Measurements from ENCODE around the gene TNFRSF1A. TPM values are rescaled to one million over a fixed set of nuclear protein-coding genes. Genes with fewer than 3 reads are reported as not detected.
A peak's percentile ranks its signal among the peaks of the same experiment; 100 is the strongest.

The TNFRSF1A gene
- total and polyA plus RNA-seq, 2 donors = 56.1 to 223 TPM

- H3K4me3 ChIP-seq (ENCODE audit: low read depth, low read length) = no peak overlapping the region
- no peaks in the 10 kb centered on the region for H3K4me1 ChIP-seq (ENCODE audit: insufficient read depth)
- WGBS = 89% methylated on average over 9 of the region's 9 CpGs
- no peaks in the 10 kb centered on the region for H3K36me3 ChIP-seq (ENCODE audit: insufficient read depth)
- no peak overlapping the region for H3K27ac ChIP-seq (ENCODE audit: low read depth)
- no peak for DNase-seq (ENCODE audit: extremely low spot score)
Measured at GRCh38 chr12:6369916-6370575, 28.2 kb upstream of the TNFRSF1A start.

GRCh38 chr12:6368906-6369525 is 27.1 kb upstream of the TNFRSF1A start:
- H3K4me1 ChIP-seq (ENCODE audit: insufficient read depth) = no peaks in the 10 kb centered on the region
- H3K4me3 ChIP-seq (ENCODE audit: low read depth, low read length) = no peak overlapping the region
- WGBS = 88% methylated on average over 9 of the region's 9 CpGs
- H3K36me3 ChIP-seq (ENCODE audit: insufficient read depth) = no peaks in the 10 kb centered on the region
- no peak overlapping the region for H3K27ac ChIP-seq (ENCODE audit: low read depth)
- DNase-seq (ENCODE audit: extremely low spot score) = no peak

- no peak for DNase-seq (ENCODE audit: extremely low spot score)
- H3K36me3 ChIP-seq (ENCODE audit: insufficient read depth) = no peaks in the 10 kb centered on the region
- no peaks in the 10 kb centered on the region for H3K4me1 ChIP-seq (ENCODE audit: insufficient read depth)
- no peak overlapping the region for H3K4me3 ChIP-seq (ENCODE audit: low read depth, low read length)
- WGBS = 74% methylated on average over 15 of the region's 15 CpGs
- H3K27ac ChIP-seq (ENCODE audit: low read depth) = no peak overlapping the region
Measured at GRCh38 chr12:6367969-6368892, 26.4 kb upstream of the TNFRSF1A start.

GRCh38 chr12:6367065-6367968 is 25.4 kb upstream of the TNFRSF1A start:
- DNase-seq (ENCODE audit: extremely low spot score) = no peak
- Histone ChIP-seq H3K4me3 (ENCODE audit: low read depth, low read length) (no peak overlapping the region), H3K36me3 (ENCODE audit: insufficient read depth) (no peaks in the 10 kb centered on the region), H3K27ac (ENCODE audit: low read depth) (no peak overlapping the region), H3K4me1 (ENCODE audit: insufficient read depth) (no peaks in the 10 kb centered on the region)
- WGBS = 55% methylated on average over 11 of the region's 11 CpGs

- no peak for DNase-seq (ENCODE audit: extremely low spot score)
- H3K4me1 ChIP-seq (ENCODE audit: insufficient read depth) = no peaks in the 10 kb centered on the region
- peak overlapping the region; percentile 97 for H3K27ac ChIP-seq (ENCODE audit: low read depth)
- H3K4me3 ChIP-seq (ENCODE audit: low read depth, low read length) = peak overlapping the region; percentile 47
- 36% methylated on average over 15 of the region's 15 CpGs for WGBS
- no peaks in the 10 kb centered on the region for H3K36me3 ChIP-seq (ENCODE audit: insufficient read depth)
Measured at GRCh38 chr12:6364044-6364374, 22.1 kb upstream of the TNFRSF1A start.

- Histone ChIP-seq H3K27ac (ENCODE audit: low read depth) (peak overlapping the region; percentile 97), H3K4me3 (ENCODE audit: low read depth, low read length) (peak overlapping the region; percentile 47), H3K4me1 (ENCODE audit: insufficient read depth) (no peaks in the 10 kb centered on the region), H3K36me3 (ENCODE audit: insufficient read depth) (no peaks in the 10 kb centered on the region)
- WGBS = 3% methylated on average over 59 of the region's 59 CpGs
- no peak for DNase-seq (ENCODE audit: extremely low spot score)
Measured at GRCh38 chr12:6363330-6364043, 21.6 kb upstream of the TNFRSF1A start.

- H3K4me1 ChIP-seq (ENCODE audit: insufficient read depth) = no peaks in the 10 kb centered on the region
Measured at GRCh38 chr12:6363010-6363329, 21.1 kb upstream of the TNFRSF1A start.

GRCh38 chr12:6362403-6362802 is 20.5 kb upstream of the TNFRSF1A start:
- no peaks in the 10 kb centered on the region for H3K4me1 ChIP-seq (ENCODE audit: insufficient read depth)
- H3K4me3 ChIP-seq (ENCODE audit: low read depth, low read length) = no peak overlapping the region
- H3K36me3 ChIP-seq (ENCODE audit: insufficient read depth) = no peaks in the 10 kb centered on the region
- H3K27ac ChIP-seq (ENCODE audit: low read depth) = no peak overlapping the region
- no peak for DNase-seq (ENCODE audit: extremely low spot score)
- WGBS = 78% methylated on average over 3 of the region's 3 CpGs

More at GRCh38 chr12:6363010-6363329, 21.1 kb upstream of the TNFRSF1A start:
- Histone ChIP-seq H3K36me3 (ENCODE audit: insufficient read depth) (no peaks in the 10 kb centered on the region), H3K27ac (ENCODE audit: low read depth) (peak overlapping the region; percentile 97), H3K4me3 (ENCODE audit: low read depth, low read length) (no peak overlapping the region)
- WGBS = 14% methylated on average over 4 of the region's 4 CpGs
- no peak for DNase-seq (ENCODE audit: extremely low spot score)

- H3K4me1 ChIP-seq (ENCODE audit: insufficient read depth) = no peaks in the 10 kb centered on the region
- H3K4me3 ChIP-seq (ENCODE audit: low read depth, low read length) = no peak overlapping the region
- H3K27ac ChIP-seq (ENCODE audit: low read depth) = no peak overlapping the region
- no peaks in the 10 kb centered on the region for H3K36me3 ChIP-seq (ENCODE audit: insufficient read depth)
- DNase-seq (ENCODE audit: extremely low spot score) = no peak
- WGBS = 79% methylated on average over 14 of the region's 14 CpGs
Measured at GRCh38 chr12:6361834-6362233, 20.0 kb upstream of the TNFRSF1A start.

- no peak for DNase-seq (ENCODE audit: extremely low spot score)
- 71% methylated on average over 11 of the region's 11 CpGs for WGBS
- H3K4me3 ChIP-seq (ENCODE audit: low read depth, low read length) = no peak overlapping the region
- H3K36me3 ChIP-seq (ENCODE audit: insufficient read depth) = no peaks in the 10 kb centered on the region
- H3K27ac ChIP-seq (ENCODE audit: low read depth) = no peak overlapping the region
- no peaks in the 10 kb centered on the region for H3K4me1 ChIP-seq (ENCODE audit: insufficient read depth)
Measured at GRCh38 chr12:6360578-6361490, 19.0 kb upstream of the TNFRSF1A start.

- WGBS = 82% methylated on average over 7 of the region's 7 CpGs
- H3K4me1 ChIP-seq (ENCODE audit: insufficient read depth) = no peaks in the 10 kb centered on the region
Measured at GRCh38 chr12:6360080-6360571, 18.2 kb upstream of the TNFRSF1A start.

GRCh38 chr12:6358881-6359280 is 17.0 kb upstream of the TNFRSF1A start:
- Histone ChIP-seq H3K4me1 (ENCODE audit: insufficient read depth) (no peaks in the 10 kb centered on the region), H3K4me3 (ENCODE audit: low read depth, low read length) (no peak overlapping the region), H3K36me3 (ENCODE audit: insufficient read depth) (no peaks in the 10 kb centered on the region), H3K27ac (ENCODE audit: low read depth) (no peak overlapping the region)
- no peak for DNase-seq (ENCODE audit: extremely low spot score)
- WGBS = 76% methylated on average over 1 of the region's 1 CpG

More at GRCh38 chr12:6360080-6360571, 18.2 kb upstream of the TNFRSF1A start:
- Histone ChIP-seq H3K36me3 (ENCODE audit: insufficient read depth) (no peaks in the 10 kb centered on the region), H3K27ac (ENCODE audit: low read depth) (no peak overlapping the region), H3K4me3 (ENCODE audit: low read depth, low read length) (no peak overlapping the region)
- DNase-seq (ENCODE audit: extremely low spot score) = no peak
